B cell (primary cell): ENCODE data around the gene LSM5. TPM values are rescaled to one million over a fixed set of nuclear protein-coding genes. Genes with fewer than 3 reads are reported as not detected.

Source experiments
- ATAC-seq: fragments of 200-7000 bp; cut with Tn5 transposase; one replicate; pipeline ENCODE4 v1.10.0; 2021; ENCODE audit warnings: low read depth, mild to moderate bottlenecking, moderate number of reproducible peaks, moderate library complexity
- CTCF ChIA-PET: fragments of 350-600 bp; sonication (Branson Sonifier 250); formaldehyde crosslinking; loops from one replicate; lab custom pipeline; 2021; ENCODE audit warnings: antibody characterized with exemption, inconsistent platforms; lab: Charles Lee
- POLR2A ChIA-PET: fragments of 350-600 bp; sonication (Branson Sonifier 250); formaldehyde crosslinking; loops from one replicate; lab custom pipeline; 2021; ENCODE audit warnings: antibody characterized with exemption; lab: Charles Lee
- DNase-seq: peaks from one replicate; pipeline ENCODE4 v3.0.0; 2013
- H2AFZ ChIP-seq: 2 replicates; pipeline ENCODE4 v1.6.1; 2012; ENCODE audit warnings: mild to moderate bottlenecking, low read depth, low read length; ENCODE audit not compliant: insufficient read depth, poor library complexity, severe bottlenecking
- H3K27ac ChIP-seq, 2 donors: 1 replicate in 1 of 2; 2 replicates in 1 of 2; pipeline ENCODE4 v1.5.1; 2012 to 2013; ENCODE audit warnings: low read length in 2 of 2, mild to moderate bottlenecking in 2 of 2, moderate library complexity in 1 of 2
- H3K27me3 ChIP-seq, 4 experiments: fragments of 200-600 bp in 1 of 4; sonication (generic) in 1 of 4; replicated peaks in 1 of 4; 1 replicate in 2 of 4; 2 replicates in 2 of 4; pipeline versions ENCODE4 v1.6.1 to v1.7.0; 2013 to 2016; ENCODE audit warnings: low read length in 3 of 4, mild to moderate bottlenecking in 2 of 4, mixed read lengths in 1 of 4, moderate library complexity in 1 of 4; ENCODE audit not compliant: insufficient read depth in 4 of 4, control insufficient read depth in 3 of 4; ENCODE audit errors: control extremely low read depth in 1 of 4
- H3K36me3 ChIP-seq, 2 experiments: replicated peaks in 1 of 2; 1 replicate in 1 of 2; 2 replicates in 1 of 2; pipeline versions ENCODE4 v1.6.1 to v1.7.1; 2013; ENCODE audit warnings: low read length in 1 of 2; ENCODE audit not compliant: insufficient read depth in 2 of 2, control insufficient read depth in 1 of 2; ENCODE audit errors: control extremely low read depth in 1 of 2, extremely low read depth in 1 of 2
- H3K4me1 ChIP-seq, 2 donors: fragments of 200-600 bp in 1 of 2; sonication (generic) in 1 of 2; 1 replicate in 1 of 2; 2 replicates in 1 of 2; pipeline versions ENCODE4 v1.5.1 to v1.6.1; 2013 to 2017; ENCODE audit warnings: low read length in 2 of 2; ENCODE audit not compliant: control insufficient read depth in 2 of 2, insufficient read depth in 2 of 2
- H3K4me2 ChIP-seq: replicated peaks from 2 replicates; pipeline ENCODE3; 2012; ENCODE audit warnings: mild to moderate bottlenecking, low read depth, low read length; ENCODE audit not compliant: poor library complexity, severe bottlenecking
- H3K4me3 ChIP-seq, 5 experiments: fragments of 200-600 bp in 1 of 5; sonication (generic) in 1 of 5; 1 replicate in 3 of 5; 2 replicates in 2 of 5; pipeline versions ENCODE4 v1.5.1 to v1.7.0; 2011 to 2016; ENCODE audit warnings: low read length in 4 of 5, mild to moderate bottlenecking in 4 of 5, low read depth in 2 of 5, control low read depth in 1 of 5, moderate library complexity in 1 of 5; ENCODE audit not compliant: insufficient read depth in 1 of 5; ENCODE audit errors: control extremely low read depth in 1 of 5, extremely low read depth in 1 of 5
- H3K79me2 ChIP-seq: fragments of 200-600 bp; sonication (generic); one replicate; pipeline ENCODE4 v1.6.0; 2016; ENCODE audit warnings: low read length; ENCODE audit not compliant: control insufficient read depth, insufficient read depth
- H3K9ac ChIP-seq: fragments of 200-600 bp; sonication (generic); 2 replicates; pipeline ENCODE4 v1.6.1; 2017; ENCODE audit warnings: mild to moderate bottlenecking, low read length, moderate library complexity
- H3K9me3 ChIP-seq, 3 donors: one replicate each; pipeline versions ENCODE4 v1.6.1 to v1.7.1; 2013; ENCODE audit warnings: low read length in 2 of 3; ENCODE audit not compliant: control insufficient read depth in 2 of 3, insufficient read depth in 1 of 3; ENCODE audit errors: control extremely low read depth in 1 of 3
- H4K20me1 ChIP-seq: 2 replicates; pipeline ENCODE4 v1.6.0; 2012; ENCODE audit warnings: mild to moderate bottlenecking, low read length; ENCODE audit not compliant: insufficient read depth, control insufficient read depth, poor library complexity, severe bottlenecking
- H3K27ac Mint-ChIP-seq: one replicate; pipeline ENCODE4 v1.8.0; 2021; ENCODE audit warnings: mixed read lengths
- H3K27me3 Mint-ChIP-seq: one replicate; pipeline ENCODE4 v1.8.0; 2021; ENCODE audit warnings: mixed read lengths
- H3K4me1 Mint-ChIP-seq: one replicate; pipeline ENCODE4 v1.8.0; 2021; ENCODE audit warnings: mixed read lengths
- H3K4me3 Mint-ChIP-seq: one replicate; pipeline ENCODE4 v1.8.0; 2021; ENCODE audit warnings: mixed read lengths
- H3K9me3 Mint-ChIP-seq: one replicate; pipeline ENCODE4 v1.8.0; 2022; ENCODE audit warnings: mixed read lengths; ENCODE audit not compliant: insufficient read depth
- EZH2 ChIP-seq: IDR thresholded peaks from 2 replicates; pipeline ENCODE4 v1.6.1; 2012; ENCODE audit warnings: borderline replicate concordance, low read depth, mild to moderate bottlenecking, moderate library complexity, low read length; ENCODE audit not compliant: insufficient read depth, poor library complexity, severe bottlenecking
- whole genome bisulfite sequencing: methylation state at CpG from one replicate; pipeline ENCODE4 v1.1.5; 2013; ENCODE audit warnings: missing lambda C conversion rate; ENCODE audit not compliant: insufficient coverage; 5-methylcytosine and 5-hydroxymethylcytosine counted together
- intact Hi-C: fragments of 100-400 bp; cut with micrococcal nuclease; formaldehyde crosslinking; loops from one replicate; pipeline ENCODE4 v1.10.0; 2022
- polyA plus RNA-seq: library from polyadenylated mRNA; depleted of rRNA; stranded (reverse); fragments of >200 nt; gene quantifications from 2 replicates; pipeline ENCODE4 v1.2.3, GENCODE V29; 2012
- total RNA-seq, 2 donors: library from RNA; stranded (reverse); fragments of 120-200 nt in 1 of 2; gene quantifications; 1 replicate in 1 of 2; 2 replicates in 1 of 2; pipeline versions ENCODE4 v1.2.3 to v1.2.4, GENCODE V29; 2013 to 2022
- TF ChIP-seq, protein P1 (sequence below): fragments of 200-600 bp; IDR thresholded peaks from one replicate; pipeline ENCODE4 v1.8.0; 2022; ENCODE audit warnings: antibody characterized with exemption, mild to moderate bottlenecking

LSM5 gene
- total and polyA plus RNA-seq, 2 donors (not counting 1 experiment from before 2014, with no cell fraction given): 11.8 to 34.7 TPM

DNA sequence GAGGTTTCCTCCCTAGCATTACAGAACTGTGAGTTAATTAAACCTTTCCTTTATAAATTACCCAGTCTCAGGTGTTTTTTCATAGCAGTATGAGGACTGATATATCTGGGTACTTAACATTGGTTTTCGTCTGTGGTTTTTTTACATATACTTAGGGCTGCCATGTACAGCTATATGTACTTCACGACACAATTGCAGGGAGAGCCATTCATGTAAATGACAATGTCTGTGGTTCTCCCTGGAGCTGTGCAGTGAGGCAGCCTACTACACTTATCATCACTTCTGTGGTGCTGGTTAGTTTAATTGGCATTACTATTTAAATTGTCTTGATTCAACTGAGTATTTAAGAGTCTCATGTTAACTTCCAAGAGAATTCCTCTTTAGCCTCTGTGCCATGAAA lies 45.8 kb upstream of the LSM5 start:
- H3K9me3 ChIP-seq: peaks cover 0 to 4% (median 0%) of the 10 kb centered on the region in 3 donors
- ChIA-PET POLR2A (no interaction called here), CTCF (no interaction called here)
- H3K4me3 Mint-ChIP-seq: no peak overlapping the region
- H3K36me3 ChIP-seq: peaks cover 0 to 8% of the 10 kb centered on the region in 2 experiments
- intact Hi-C loops: no loop called here
- H3K9ac ChIP-seq: no peak overlapping the region
- H3K27me3 Mint-ChIP-seq: no peaks in the 10 kb centered on the region
- H3K4me1 Mint-ChIP-seq: peaks cover 16% of the 10 kb centered on the region
- H2AFZ ChIP-seq: no peak overlapping the region
- ATAC-seq (no peak), DNase-seq (no peak)
- no peak overlapping the region for H3K27ac ChIP-seq
- H3K79me2 ChIP-seq: peaks cover 32% of the 10 kb centered on the region
- H3K9me3 Mint-ChIP-seq: no peaks in the 10 kb centered on the region
- no CpG with 5 or more reads among the region's 2 CpGs for WGBS
- TF ChIP-seq, protein P1, sequence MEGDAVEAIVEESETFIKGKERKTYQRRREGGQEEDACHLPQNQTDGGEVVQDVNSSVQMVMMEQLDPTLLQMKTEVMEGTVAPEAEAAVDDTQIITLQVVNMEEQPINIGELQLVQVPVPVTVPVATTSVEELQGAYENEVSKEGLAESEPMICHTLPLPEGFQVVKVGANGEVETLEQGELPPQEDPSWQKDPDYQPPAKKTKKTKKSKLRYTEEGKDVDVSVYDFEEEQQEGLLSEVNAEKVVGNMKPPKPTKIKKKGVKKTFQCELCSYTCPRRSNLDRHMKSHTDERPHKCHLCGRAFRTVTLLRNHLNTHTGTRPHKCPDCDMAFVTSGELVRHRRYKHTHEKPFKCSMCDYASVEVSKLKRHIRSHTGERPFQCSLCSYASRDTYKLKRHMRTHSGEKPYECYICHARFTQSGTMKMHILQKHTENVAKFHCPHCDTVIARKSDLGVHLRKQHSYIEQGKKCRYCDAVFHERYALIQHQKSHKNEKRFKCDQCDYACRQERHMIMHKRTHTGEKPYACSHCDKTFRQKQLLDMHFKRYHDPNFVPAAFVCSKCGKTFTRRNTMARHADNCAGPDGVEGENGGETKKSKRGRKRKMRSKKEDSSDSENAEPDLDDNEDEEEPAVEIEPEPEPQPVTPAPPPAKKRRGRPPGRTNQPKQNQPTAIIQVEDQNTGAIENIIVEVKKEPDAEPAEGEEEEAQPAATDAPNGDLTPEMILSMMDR: no peak
- no peak for TF ChIP-seq EZH2
- peaks cover 33% of the 10 kb centered on the region for H4K20me1 ChIP-seq
- H3K4me1 ChIP-seq: no peaks in the 10 kb centered on the region
- no peak overlapping the region for H3K27ac Mint-ChIP-seq
- no peak overlapping the region for H3K4me3 ChIP-seq
- H3K27me3 ChIP-seq: no peaks in the 10 kb centered on the region
- H3K4me2 ChIP-seq: no peak overlapping the region

DNA sequence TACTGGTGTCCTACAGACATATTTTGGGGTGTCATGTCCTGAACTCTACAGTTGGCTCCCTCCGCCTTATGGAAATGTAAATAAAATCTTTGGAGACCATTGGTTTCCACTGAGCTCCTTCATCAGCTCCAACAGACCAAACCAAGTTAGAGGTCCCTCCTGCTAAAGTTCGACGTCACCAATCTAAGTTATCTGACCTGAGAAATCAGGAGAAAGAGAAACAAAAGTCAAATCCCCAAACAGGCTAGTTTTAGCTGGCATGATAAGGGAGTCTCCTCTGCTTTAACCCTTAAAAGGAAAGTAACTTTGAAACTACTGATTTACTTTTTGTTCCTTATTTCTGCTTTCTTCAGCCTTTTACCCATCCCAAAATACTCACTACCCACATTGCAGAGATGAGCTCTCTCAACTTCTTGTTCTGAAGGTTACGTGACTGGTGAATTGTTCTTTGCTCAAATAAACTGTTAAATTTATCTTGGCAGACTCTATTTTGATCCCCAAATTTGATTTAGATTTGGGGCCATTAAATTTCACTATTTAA lies 45.1 kb upstream of the LSM5 start:
- no peaks in the 10 kb centered on the region for H3K27me3 Mint-ChIP-seq
- H3K27ac Mint-ChIP-seq: no peak overlapping the region
- ATAC-seq (no peak), DNase-seq (no peak)
- WGBS: no CpG with 5 or more reads among the region's 4 CpGs
- peaks cover 16% of the 10 kb centered on the region for H3K4me1 Mint-ChIP-seq
- Histone ChIP-seq H3K27me3 (no peaks in the 10 kb centered on the region), H3K79me2 (peaks cover 32% of the 10 kb centered on the region), H4K20me1 (peaks cover 28% of the 10 kb centered on the region), H3K36me3 (peaks cover 0 to 8% of the 10 kb centered on the region in 2 experiments), H3K4me3 (no peak overlapping the region), H3K4me2 (no peak overlapping the region), H3K27ac (no peak overlapping the region), H3K9me3 (peaks cover 0 to 4% (median 0%) of the 10 kb centered on the region in 3 donors), H3K4me1 (no peaks in the 10 kb centered on the region), H3K9ac (no peak overlapping the region), H2AFZ (no peak overlapping the region)
- no peak for TF ChIP-seq EZH2
- TF ChIP-seq, protein P1: no peak
- intact Hi-C loops: no loop called here
- no peaks in the 10 kb centered on the region for H3K9me3 Mint-ChIP-seq
- ChIA-PET POLR2A (no interaction called here), CTCF (no interaction called here)
- no peak overlapping the region for H3K4me3 Mint-ChIP-seq
